ENCODE measurements around the gene FAM184A.

- TF ChIP-seq CTCF (conservative IDR thresholded peaks at IDR 0.05; ENCODE audit: low read depth, low read length), result no peak
- TF ChIP-seq EZH2 (IDR thresholded peaks at IDR 0.05; ENCODE audit: borderline replicate concordance, low read depth, low read length, poor library complexity, severe bottlenecking), result no peak
Observed at GRCh38 chr6:118945217-118945616, 133.2 kb downstream of the FAM184A start.
